ENCODE data around the gene TUBD1.

The TUBD1 gene

DNA sequence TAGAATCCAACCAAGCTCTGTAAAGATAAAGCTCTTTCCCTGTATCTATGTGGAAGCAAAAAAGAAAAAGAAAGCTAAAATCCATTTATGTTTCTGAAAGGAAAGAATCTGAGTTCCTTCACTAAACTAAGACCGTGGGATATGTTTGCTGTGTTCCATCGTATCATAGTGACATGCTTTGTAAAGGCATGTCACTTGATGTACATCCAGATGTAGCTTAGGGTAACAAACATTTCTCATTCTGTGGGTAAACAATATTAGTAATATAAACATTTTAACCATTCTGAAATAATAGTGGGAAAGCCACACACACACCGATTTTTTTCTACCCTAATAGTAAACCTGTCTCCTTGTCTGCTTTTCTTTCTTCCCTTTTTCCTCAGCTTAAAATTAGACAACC, 78.1 kb downstream of the TUBD1 start:
- DNase-seq, result no peak

DNA sequence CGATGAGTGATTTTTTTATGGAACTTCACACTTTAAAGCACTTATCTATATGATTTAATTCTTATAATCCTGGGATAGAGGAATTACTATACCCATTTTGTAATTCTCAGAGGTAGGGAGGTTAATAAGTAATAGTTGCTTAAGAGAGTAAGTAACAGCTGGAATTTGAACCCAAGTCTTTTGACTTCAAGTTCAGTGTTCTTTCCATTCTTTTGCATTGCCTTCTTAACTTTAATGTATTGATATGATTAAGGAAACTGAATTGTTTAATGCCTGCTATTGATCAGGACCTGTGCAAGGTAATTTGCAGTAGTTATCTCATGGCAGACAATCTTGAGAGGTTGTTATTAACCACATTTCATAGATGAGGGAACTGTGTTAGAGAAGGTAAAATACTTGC, 78.5 kb downstream of the TUBD1 start:
- DNase-seq, result no peak

DNA sequence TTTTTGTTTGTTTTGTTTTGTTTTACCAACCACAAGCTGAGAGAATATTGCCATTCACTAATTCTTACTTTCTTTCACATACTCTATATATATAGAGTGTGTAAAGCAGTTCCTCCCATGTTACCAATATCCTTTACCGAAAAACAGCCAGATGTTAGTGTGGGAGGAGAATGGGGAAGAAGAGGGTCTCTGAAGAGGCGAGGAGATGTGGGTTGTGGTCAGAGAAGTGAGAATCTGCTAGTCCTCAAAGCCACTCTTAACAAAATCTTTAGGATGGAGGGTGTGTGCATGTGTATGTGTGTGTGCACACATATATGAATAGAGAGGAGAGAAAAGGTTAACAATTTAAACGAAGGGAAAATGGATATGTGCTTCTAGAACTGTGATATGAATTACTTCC, 80.6 kb downstream of the TUBD1 start:
- DNase-seq, result no peak

DNA sequence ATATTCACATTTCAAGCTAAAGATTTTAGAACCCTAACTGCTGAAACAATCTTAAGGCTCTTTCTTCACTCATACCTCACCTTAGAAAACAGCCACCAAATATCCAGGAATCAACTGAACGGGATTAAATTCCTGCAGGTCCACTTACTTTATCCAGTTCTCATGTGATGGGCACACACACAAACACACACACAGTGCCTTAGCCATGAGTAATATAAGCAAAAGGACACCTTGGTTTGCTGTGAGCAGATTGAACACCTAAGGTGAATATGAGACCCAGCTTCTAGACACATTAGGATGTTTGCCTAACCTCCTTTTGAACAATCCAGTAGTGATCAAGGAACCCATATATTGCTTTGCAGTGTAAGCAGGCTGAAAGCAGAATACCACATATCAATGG, 81.5 kb downstream of the TUBD1 start:
- no peak for DNase-seq

DNA sequence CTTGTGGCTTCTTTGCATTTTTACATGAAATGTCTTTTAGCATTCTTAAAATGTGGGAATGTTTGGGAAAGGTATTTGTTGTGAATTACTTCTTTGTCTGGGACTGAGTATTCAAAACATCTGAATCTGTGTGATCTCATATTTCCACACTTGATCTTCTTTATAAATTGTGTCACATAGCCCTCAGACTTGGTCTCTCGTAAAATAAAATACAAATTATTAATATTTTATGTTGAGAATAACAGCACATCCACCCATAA, 81.9 kb downstream of the TUBD1 start:
- DNase-seq, result peak; percentile 71

Data from fibroblast of upper back skin (primary cell).